SJCRH30 (cell line): ENCODE measurements around the gene CARD9. TPM values are rescaled to one million over a fixed set of nuclear protein-coding genes. Genes with fewer than 3 reads are reported as not detected.
A peak's percentile ranks its signal among the peaks of the same experiment; 100 is the strongest.
"Not testable (repeated sequence)": the region's sequence is repeated elsewhere in the genome, so short reads cannot be mapped to it uniquely, and the experiment has no call there.

Experiments
- DNase-seq, 2 experiments: peaks; one replicate each; pipeline ENCODE4 v3.0.0-alpha.2; 2015 to 2020
- H3K27ac ChIP-seq: fragments of 250-450 bp; sonication (Bioruptor Pico); 2 replicates; pipeline ENCODE4 v1.5.1; 2020; ENCODE audit warnings: mild to moderate bottlenecking, moderate library complexity
- H3K27me3 ChIP-seq: fragments of 250-450 bp; sonication (Bioruptor Pico); 2 replicates; pipeline ENCODE4 v1.5.1; 2020; ENCODE audit warnings: mild to moderate bottlenecking, moderate library complexity
- H3K36me3 ChIP-seq: fragments of 250-450 bp; sonication (Bioruptor Pico); 2 replicates; pipeline ENCODE4 v1.5.1; 2020; ENCODE audit warnings: mild to moderate bottlenecking, moderate library complexity
- H3K4me1 ChIP-seq: fragments of 250-450 bp; sonication (Bioruptor Pico); 2 replicates; pipeline ENCODE4 v1.5.1; 2020; ENCODE audit warnings: mild to moderate bottlenecking, moderate library complexity
- H3K4me3 ChIP-seq: fragments of 250-450 bp; sonication (Bioruptor Pico); 2 replicates; pipeline ENCODE4 v1.5.1; 2020; ENCODE audit warnings: mild to moderate bottlenecking, moderate library complexity
- H3K9me3 ChIP-seq: fragments of 250-450 bp; sonication (Bioruptor Pico); replicated peaks from 2 replicates; pipeline ENCODE4 v1.5.1; 2020; ENCODE audit warnings: mild to moderate bottlenecking, moderate library complexity
- total RNA-seq: library from RNA; depleted of rRNA; stranded (reverse); fragments of >200 nt; shearing (Covaris generic); gene quantifications from 2 replicates; pipeline ENCODE4 v1.2.3, GENCODE V29; 2014

The CARD9 gene
- total RNA-seq, 1 experiment from 2014 or later = 11.8 TPM

- H3K4me3 ChIP-seq, H3K9me3 ChIP-seq, H3K4me1 ChIP-seq, H3K27me3 ChIP-seq, DNase-seq, H3K27ac ChIP-seq: not testable (repeated sequence)
- H3K36me3 ChIP-seq = peaks cover 34% of the 10 kb centered on the region
These were observed 32.4 kb upstream of the CARD9 start for GRCh38 chr9:136405904-136406303.

GRCh38 chr9:136405481-136405880 lies 32.0 kb upstream of the CARD9 start:
- H3K9me3 ChIP-seq = no peaks in the 10 kb centered on the region
- H3K4me1 ChIP-seq = no peaks in the 10 kb centered on the region; the same call in 1 of the 2 replicates
- peaks cover 34% of the 10 kb centered on the region for H3K36me3 ChIP-seq
- no peaks in the 10 kb centered on the region for H3K27me3 ChIP-seq
- no peak overlapping the region for H3K4me3 ChIP-seq
- DNase-seq = no peak
- no peak overlapping the region for H3K27ac ChIP-seq

GRCh38 chr9:136404801-136405136 lies 31.3 kb upstream of the CARD9 start:
- peaks cover 34% of the 10 kb centered on the region for H3K36me3 ChIP-seq
- no peaks in the 10 kb centered on the region for H3K27me3 ChIP-seq
- H3K9me3 ChIP-seq = no peaks in the 10 kb centered on the region
- no peak for DNase-seq
- H3K27ac ChIP-seq = no peak overlapping the region
- H3K4me1 ChIP-seq = no peaks in the 10 kb centered on the region; the same call in 1 of the 2 replicates
- H3K4me3 ChIP-seq = no peak overlapping the region

- no peaks in the 10 kb centered on the region; the same call in 1 of the 2 replicates for H3K4me1 ChIP-seq
- no peak for DNase-seq
- H3K27ac ChIP-seq = no peak overlapping the region
- H3K4me3 ChIP-seq = no peak overlapping the region
- no peaks in the 10 kb centered on the region for H3K9me3 ChIP-seq
- H3K27me3 ChIP-seq = no peaks in the 10 kb centered on the region
- H3K36me3 ChIP-seq = peaks cover 34% of the 10 kb centered on the region
These were observed 30.7 kb upstream of the CARD9 start for GRCh38 chr9:136403915-136404800.

GRCh38 chr9:136403538-136403914 lies 30.1 kb upstream of the CARD9 start:
- peaks cover 34% of the 10 kb centered on the region for H3K36me3 ChIP-seq
- H3K9me3 ChIP-seq = no peaks in the 10 kb centered on the region
- peaks cover 4% of the 10 kb centered on the region; the same call in 1 of the 2 replicates for H3K4me1 ChIP-seq
- no peak for DNase-seq
- no peak overlapping the region for H3K27ac ChIP-seq
- no peaks in the 10 kb centered on the region for H3K27me3 ChIP-seq
- H3K4me3 ChIP-seq = no peak overlapping the region

- Histone ChIP-seq H3K4me3 (no peak overlapping the region), H3K9me3 (no peaks in the 10 kb centered on the region), H3K36me3 (peaks cover 33% of the 10 kb centered on the region), H3K4me1 (peaks cover 4% of the 10 kb centered on the region; the same call in 1 of the 2 replicates), H3K27ac (no peak overlapping the region), H3K27me3 (no peaks in the 10 kb centered on the region)
- no peak for DNase-seq
These were observed 28.6 kb upstream of the CARD9 start for GRCh38 chr9:136402067-136402466.

GRCh38 chr9:136401173-136401922 lies 27.9 kb upstream of the CARD9 start:
- Histone ChIP-seq H3K4me1 (peaks cover 4% of the 10 kb centered on the region; the same call in 1 of the 2 replicates), H3K36me3 (peaks cover 32% of the 10 kb centered on the region), H3K9me3 (no peaks in the 10 kb centered on the region), H3K27me3 (no peaks in the 10 kb centered on the region), H3K27ac (no peak overlapping the region), H3K4me3 (no peak overlapping the region)
- DNase-seq = no peak

GRCh38 chr9:136400038-136400834 lies 26.8 kb upstream of the CARD9 start, which contains the start of gene SNAPC4:
Gene SNAPC4, minus strand, starts transcription at chr9:136400170. Its CDS starts 1,742 bp downstream, at chr9:136398428.
- Histone ChIP-seq H3K27ac (peak within 1 kb of the TSS; percentile 23; the same call in 1 of the 2 replicates), H3K9me3 (no peaks in the 10 kb centered on the region), H3K36me3 (peaks cover 24% of the 10 kb centered on the region), H3K4me3 (peak within 1 kb of the TSS; percentile 84), H3K4me1 (peaks cover 4% of the 10 kb centered on the region; the same call in 1 of the 2 replicates), H3K27me3 (no peaks in the 10 kb centered on the region)
- DNase-seq = peak; percentile 86 to 93

- H3K36me3 ChIP-seq = peaks cover 21% of the 10 kb centered on the region
- no peaks in the 10 kb centered on the region for H3K27me3 ChIP-seq
- H3K4me3 ChIP-seq = peak overlapping the region; percentile 84
- H3K4me1 ChIP-seq = peaks cover 4% of the 10 kb centered on the region; the same call in 1 of the 2 replicates
- peak in 1 of 2 experiments; percentile 24 for DNase-seq
- no peaks in the 10 kb centered on the region for H3K9me3 ChIP-seq
- no peak overlapping the region for H3K27ac ChIP-seq
These were observed 25.9 kb upstream of the CARD9 start for GRCh38 chr9:136399176-136400037.

- no peak overlapping the region for H3K27ac ChIP-seq
- H3K9me3 ChIP-seq = no peaks in the 10 kb centered on the region
- H3K36me3 ChIP-seq = peaks cover 24% of the 10 kb centered on the region
- DNase-seq = no peak
- H3K27me3 ChIP-seq = no peaks in the 10 kb centered on the region
- no peak overlapping the region for H3K4me3 ChIP-seq
- peaks cover 4% of the 10 kb centered on the region; the same call in 1 of the 2 replicates for H3K4me1 ChIP-seq
These were observed 24.8 kb upstream of the CARD9 start for GRCh38 chr9:136398286-136398685.

GRCh38 chr9:136397643-136398042 lies 24.2 kb upstream of the CARD9 start:
- H3K27me3 ChIP-seq = no peaks in the 10 kb centered on the region
- no peaks in the 10 kb centered on the region for H3K9me3 ChIP-seq
- DNase-seq = no peak
- H3K36me3 ChIP-seq = peaks cover 24% of the 10 kb centered on the region
- no peak overlapping the region for H3K27ac ChIP-seq
- no peak overlapping the region for H3K4me3 ChIP-seq
- H3K4me1 ChIP-seq = peaks cover 4% of the 10 kb centered on the region; the same call in 1 of the 2 replicates

GRCh38 chr9:136396219-136396515 lies 22.7 kb upstream of the CARD9 start:
- no peak overlapping the region for H3K4me3 ChIP-seq
- H3K27ac ChIP-seq = no peak overlapping the region
- DNase-seq = no peak
- H3K36me3 ChIP-seq = peaks cover 28% of the 10 kb centered on the region
- no peaks in the 10 kb centered on the region for H3K27me3 ChIP-seq
- peaks cover 4% of the 10 kb centered on the region; the same call in 1 of the 2 replicates for H3K4me1 ChIP-seq
- H3K9me3 ChIP-seq = no peaks in the 10 kb centered on the region

GRCh38 chr9:136395345-136396218 lies 22.1 kb upstream of the CARD9 start:
- Histone ChIP-seq H3K4me1 (peaks cover 4% of the 10 kb centered on the region; the same call in 1 of the 2 replicates), H3K36me3 (peaks cover 29% of the 10 kb centered on the region)

More at GRCh38 chr9:136395345-136396218, 22.1 kb upstream of the CARD9 start:
- no peak for DNase-seq
- no peak overlapping the region for H3K27ac ChIP-seq
- no peaks in the 10 kb centered on the region for H3K27me3 ChIP-seq
- no peak overlapping the region for H3K4me3 ChIP-seq
- no peaks in the 10 kb centered on the region for H3K9me3 ChIP-seq
